Stimulated activated CD4-positive, alpha-beta T cell treated with anti-CD3 and anti-CD28 coated beads, Interleukin-1b, Interleukin-23, amount 100 ng/mL, for 48 hours (primary cell): ENCODE results near the gene CHAT.
A peak's percentile ranks its signal among the peaks of the same experiment; 100 is the strongest.

Source experiments
- DNase-seq: peaks from one replicate; pipeline ENCODE4 v3.0.0-alpha.2; 2020

The CHAT gene

DNA sequence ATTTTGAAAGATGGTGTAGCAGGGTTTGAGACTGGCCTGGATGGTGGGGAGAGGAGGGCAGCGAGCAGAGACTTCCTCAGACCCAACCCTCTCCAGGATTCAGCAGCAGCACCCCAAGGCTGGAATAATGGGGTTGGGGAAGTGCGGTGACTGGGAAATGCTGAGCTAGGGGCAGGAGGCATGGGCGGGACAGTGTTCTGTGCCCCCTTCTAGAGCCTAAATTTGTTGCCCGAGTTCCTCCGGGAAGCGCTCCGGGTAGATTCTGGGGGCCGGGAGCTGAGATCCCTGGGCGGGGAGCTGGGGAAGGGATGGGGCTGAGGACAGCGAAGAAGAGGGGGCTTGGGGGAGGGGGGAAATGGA lies at the start of gene CHAT:
Gene CHAT (plus strand): TSS at position 156 of the 360 bp plus-strand sequence. CDS start 153 bp downstream, at position 309.
- DNase-seq = no peak

DNA sequence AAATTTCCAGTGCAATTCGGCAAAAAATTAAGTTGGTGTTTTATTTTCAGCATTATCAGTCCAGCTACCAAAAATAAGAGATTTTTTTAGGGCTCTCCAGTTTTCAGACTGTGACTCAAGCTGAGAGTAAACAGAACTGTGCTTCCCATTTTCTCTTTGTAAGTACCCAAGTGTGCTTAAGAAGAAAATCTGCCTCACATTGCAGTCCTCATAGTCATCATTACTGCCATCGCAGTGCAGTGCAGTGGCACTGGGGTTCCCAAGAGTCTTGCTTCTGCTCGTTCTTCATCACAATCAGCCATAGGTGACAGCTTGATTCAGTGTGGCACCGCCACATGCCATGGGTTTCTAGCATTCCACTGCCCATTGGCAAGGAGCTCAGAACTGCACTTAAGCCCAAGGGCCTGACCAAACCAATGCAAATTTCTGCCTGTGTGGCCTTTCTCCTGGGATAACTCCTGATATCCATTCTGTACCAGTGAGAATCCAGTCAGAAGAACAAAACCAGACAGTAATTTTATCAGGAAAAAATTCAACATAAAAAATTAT lies 49.3 kb upstream of the CHAT start:
- DNase-seq = no peak

DNA sequence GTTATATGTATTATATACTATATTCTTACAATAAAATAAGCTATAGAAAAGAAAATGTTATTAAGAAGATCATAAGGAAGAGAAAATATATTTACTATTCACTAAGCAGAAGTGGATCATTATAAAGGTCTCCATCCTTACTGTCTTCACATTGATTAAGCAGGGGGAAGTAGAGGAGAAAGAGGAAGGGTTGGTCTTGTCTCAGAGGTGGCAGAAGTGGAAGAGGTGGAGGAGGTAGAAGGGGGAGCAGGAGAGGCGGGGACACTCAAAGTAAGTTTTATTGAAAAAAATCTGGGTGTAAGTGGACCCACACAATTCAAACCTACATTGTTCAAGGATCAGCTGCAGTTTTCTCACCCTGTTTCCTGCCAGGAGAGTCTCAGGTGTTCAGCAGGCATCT lies 46.0 kb upstream of the CHAT start:
- DNase-seq = no peak

DNA sequence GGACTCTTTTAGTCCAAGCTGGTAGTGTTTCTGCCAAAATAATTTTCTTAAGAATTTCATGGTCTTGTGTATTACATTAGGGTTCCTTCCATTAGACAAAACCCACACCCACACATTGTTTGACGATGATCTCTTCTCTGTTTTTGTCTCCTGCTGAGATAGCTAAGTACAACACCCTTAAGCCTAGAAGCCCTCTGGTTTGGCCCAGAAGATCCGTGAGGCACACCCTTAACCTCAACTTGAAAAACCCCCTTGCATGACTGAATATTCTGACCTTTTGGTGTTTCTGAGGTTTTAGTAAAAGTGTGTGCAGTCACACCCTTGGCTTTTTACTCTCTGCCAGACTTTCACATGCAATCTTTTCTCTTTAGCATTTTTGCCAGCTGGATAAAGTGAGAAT lies 45.6 kb upstream of the CHAT start:
- DNase-seq = no peak

DNA sequence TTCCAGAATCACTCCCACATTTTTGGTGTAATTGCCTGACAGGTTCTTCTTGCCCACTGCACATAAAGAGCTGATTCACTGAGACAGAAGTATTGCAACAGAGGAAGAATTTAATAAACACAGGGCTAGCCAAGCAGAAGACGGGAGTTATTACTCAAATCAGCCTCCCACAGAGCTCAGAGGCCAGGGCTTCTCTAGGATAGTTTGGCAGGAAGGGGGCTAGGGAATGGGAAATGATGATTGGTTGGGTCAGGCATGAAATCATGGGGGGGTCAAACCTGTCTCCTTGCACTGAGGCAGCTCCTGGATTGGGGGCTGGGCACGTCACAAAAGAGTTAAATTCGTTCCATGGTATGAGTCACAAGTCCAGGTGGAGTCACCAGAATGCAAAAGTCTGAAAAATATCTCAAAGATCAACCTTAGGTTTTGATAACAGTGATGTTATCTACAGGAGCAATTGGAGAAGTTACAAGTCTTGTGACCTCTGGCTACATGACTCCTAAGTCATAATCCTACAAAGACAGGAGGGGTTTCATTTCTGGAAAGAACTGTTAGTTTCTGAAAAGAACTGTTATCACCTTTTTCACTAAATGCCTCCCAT lies 44.7 kb upstream of the CHAT start:
- DNase-seq = no peak

DNA sequence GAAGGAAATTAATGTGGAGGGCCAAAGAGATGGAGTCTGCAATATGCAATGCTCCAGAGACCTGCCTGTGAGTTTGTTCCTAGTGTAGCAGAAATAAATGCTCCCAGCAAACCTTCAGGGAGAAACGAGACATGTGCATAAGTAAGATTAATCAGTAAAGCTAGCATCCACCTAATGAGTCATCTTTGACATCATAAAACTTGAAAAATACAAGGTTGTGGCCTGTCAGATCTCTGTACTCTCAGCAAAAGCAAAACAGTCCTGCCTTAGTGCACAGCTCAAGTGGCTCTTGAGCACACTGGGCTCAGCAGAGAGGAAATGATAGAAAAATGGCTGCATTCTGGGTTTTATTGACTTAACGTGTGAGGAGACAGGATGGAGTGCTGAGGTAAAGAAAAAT lies 42.4 kb upstream of the CHAT start:
- no peak for DNase-seq

DNA sequence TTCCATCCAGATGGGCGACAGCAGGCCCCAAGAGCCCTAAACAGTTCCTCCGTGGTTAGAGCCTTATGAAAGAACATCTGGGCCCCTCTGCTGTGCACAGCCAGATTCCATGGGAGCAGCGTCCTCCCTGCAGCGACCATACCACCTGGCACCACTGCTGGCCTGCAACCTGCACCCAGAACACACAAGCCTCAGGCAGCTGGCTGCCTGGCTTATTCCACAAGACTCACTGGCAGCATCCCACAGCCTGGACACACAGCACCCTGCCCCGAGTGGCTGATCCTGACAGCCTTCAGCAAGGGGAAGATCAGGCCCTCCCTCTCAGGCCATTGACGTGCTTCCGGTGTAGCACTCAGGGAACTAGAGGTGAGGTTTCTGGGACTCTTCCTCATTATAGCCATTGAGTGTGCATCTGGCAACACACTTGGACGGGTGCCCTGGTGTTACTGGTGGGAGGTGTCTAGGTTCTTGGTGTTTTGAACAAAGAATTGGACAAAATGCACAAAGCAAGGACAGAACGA lies 41.2 kb upstream of the CHAT start:
- no peak for DNase-seq

DNA sequence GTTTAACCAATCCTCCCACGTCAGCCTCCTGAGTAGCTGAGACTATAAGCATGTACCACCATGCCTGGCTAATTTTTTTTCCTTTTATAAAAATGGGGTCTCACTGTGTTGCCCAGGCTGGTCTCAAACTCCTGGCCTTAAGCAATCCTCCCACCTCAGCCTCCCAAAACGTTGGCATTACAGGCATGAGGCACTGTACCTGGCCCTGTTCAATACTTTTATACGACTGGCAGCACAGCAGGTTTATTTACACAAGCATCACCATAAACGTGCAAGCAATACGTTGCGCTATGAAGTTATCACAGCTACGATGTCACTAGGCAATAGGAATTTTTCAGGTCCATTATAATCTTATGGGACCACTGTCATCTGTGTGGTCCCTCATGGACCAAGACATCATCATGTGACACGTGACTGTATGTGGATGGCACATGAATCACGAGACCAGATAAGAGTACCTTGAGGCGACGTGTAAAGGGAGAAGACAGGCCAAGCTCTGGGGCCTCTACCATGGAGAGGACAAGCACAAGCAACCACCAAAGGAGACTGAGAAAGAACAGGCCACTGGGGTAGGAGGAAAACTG lies 38.3 kb upstream of the CHAT start:
- no peak for DNase-seq

DNA sequence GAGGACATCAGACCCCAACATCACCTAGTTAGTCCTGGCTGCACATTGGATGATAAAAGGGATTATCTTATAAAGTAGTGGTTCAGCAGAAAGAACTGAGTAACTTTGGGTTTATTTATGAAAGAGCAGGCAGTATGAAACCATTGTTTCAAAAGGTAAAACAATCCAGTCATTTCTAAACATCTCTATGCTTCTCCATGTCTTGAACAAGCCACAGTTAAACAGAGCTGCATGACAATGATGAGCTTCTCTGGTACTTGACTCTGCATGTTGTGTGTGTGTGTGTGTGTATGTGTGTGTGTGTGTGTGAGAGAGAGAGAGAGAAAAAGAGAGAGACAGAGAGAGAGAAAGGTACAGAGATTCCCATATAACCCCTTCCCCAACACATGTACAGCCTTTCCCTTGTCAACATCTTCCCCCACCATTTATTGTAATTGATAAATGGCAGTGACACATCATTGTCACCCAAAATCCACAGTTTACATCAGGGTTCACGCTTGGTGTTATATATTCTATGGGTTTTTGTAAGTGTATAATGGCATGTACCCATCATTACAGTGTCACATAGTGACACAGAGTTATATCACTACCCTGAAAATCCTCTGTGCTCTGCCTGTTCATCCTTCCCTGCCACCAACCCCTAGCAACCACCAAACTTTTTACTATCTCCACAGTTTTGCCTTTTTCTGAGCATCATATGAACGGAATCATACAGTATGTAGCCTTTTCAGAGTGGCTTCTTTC lies 36.5 kb upstream of the CHAT start:
- DNase-seq = no peak

DNA sequence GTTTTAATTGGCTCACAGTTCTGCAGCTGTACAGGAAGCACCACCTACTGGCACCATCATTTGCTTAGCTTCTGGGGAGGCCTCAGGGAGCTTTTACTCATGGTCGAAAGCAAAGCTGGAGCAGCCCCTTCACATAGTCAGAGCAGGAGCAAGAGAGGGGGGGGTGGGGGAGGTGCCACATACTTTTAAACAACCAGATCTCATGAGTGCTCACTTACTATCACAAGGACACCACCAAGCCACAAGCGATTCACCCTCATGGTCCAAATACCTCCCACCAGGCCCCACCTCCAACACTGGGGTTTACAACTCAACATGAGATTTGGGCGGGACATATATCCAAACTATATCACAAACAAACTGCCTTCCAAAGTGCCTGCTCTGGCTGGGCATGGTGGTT lies 35.4 kb upstream of the CHAT start:
- no peak for DNase-seq

DNA sequence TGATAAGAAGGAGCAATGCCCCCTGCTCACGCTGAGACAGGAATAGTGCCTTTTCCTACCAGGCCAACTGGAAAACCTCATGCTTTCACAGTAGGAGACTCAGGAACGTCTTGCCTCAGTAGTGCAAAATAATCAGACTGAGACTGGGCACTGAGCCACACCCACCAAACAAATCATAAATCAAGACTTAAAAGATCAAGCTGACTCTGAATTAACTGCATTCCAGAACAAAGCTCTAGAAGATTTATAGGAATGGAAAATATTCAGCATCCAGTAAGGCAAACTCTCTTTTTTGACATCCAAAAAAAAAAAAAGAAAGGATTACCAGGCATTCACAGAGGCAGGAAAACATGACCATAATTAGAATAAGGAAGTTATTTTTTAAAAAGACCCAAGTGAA lies 34.2 kb upstream of the CHAT start:
- no peak for DNase-seq

DNA sequence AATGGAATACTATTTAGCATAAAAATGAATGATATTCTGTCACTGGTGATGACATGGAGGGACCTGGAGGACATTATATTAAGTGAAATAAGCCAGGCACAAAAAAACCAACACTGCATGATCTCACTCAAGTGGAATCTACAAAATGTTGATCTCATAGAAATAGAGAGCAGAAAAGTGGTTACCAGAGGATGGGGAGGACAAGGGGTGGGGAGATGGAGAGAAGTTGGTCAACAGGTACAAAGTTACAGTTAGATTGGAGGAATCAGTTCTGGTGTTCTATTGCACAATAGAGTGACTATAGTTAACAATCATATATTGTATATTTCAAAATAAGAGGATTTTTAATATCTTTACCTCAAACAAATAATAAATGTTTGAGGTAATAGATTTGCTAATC lies 28.4 kb upstream of the CHAT start:
- no peak for DNase-seq

DNA sequence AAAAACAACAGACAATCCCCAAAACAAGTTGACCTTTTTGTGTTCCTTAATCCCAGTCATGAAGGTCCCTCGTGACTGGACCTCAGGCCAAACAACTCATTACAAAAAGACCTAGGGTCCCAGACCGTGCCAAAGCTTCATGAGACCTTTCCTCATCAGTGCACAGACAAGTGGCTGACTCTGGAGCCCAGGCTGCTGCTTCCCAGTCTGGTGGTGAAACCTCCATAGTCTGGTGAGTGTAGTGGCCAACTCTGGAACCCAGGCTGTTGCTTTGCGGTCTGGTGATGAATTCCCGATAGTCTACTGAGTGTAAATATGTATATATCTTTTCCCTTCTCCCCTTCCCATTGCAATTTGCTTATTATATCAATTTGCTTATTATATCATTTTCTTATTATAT lies 25.9 kb upstream of the CHAT start:
- no peak for DNase-seq

DNA sequence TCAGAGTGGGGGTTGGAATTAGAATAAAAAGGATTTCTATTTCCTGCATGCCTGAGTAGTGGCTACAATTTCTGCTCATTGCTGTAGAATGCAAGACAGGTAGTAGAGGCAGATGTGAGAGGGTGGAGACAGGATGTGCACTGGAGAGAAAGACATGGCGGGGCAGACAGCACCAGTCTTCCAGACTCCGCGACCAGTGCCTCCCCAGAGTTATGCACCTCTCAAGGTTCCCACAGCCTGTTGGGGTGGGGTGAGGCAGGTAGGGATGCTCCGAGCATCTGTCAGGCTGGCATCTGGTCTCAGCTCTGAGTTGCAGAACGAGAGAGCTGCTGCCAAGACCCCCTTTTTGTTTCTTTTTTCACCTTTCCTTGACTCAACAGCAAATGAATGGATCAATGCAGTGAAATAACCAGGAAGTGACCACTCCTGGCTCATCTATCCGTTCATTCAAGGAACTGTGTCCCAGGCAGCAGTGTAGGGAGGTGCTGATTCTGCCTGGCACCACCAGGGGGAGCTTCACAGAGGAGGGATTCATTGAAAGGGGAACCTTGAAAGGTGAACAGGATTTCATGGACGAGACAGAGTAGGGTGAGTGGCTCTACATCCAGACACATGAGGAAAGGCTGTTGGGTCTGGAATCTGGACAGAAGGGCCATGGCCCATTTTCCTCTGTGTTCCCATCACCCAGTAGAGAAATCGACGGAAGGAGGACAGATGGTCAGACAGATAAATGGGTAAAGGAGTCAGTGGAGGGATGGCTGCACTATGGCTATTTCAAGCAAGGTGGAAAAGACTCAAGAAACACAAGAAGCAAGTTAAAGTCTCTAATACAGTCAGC lies 20.9 kb upstream of the CHAT start:
- DNase-seq = peak; percentile 52

DNA sequence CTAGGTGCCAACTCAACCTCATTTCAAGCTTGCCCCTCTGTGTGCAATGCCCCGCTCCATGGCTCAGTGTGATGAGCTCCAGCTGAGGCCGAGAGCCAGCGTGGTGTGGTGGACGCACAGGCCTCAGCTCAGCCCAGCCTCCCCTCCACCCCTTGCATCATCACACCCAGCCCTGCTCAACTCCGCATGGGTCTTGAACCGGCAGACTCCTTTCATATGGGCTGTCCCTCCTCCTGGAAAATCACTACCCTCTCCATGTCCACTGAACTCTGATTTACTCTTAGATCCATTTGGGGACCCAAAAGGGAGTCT lies 20.3 kb upstream of the CHAT start:
- no peak for DNase-seq

DNA sequence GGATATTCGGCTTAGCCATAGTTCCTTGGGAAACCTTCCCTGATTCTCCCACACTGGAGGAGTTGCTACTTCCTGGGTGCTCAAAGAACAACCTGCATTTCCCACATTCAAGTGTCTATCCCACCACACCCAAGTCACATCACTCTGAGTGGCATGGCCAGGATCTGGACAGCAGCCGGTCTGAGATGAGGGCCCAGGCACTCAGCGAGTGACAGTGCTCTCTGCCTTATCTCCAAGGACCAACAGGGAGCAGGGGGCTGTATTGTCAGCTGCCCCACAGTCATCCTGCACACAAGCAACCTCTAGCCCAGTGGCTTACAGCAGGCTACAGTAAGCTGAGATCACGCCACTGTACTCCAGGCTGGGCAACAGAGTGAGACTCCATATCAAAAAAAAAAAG lies 19.8 kb upstream of the CHAT start:
- no peak for DNase-seq

DNA sequence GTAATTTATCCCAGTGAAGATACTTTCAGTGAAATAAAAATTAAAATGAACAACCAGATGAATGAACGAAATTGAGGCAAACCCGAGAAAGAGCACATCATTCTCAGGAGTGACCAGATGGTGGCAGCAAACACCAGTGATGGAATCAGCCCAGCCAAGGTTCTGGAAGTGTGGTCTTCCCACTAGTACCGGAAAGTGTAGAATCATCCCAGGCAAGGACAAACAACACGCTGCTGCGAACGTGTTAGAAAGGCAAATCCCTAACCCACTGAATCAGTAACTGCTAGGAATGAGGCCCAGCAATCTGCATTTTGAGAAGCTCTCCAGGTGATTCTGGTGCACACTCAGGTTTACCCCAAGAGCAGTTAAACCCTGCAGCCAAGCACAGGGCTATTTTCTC lies 19.2 kb upstream of the CHAT start:
- no peak for DNase-seq

DNA sequence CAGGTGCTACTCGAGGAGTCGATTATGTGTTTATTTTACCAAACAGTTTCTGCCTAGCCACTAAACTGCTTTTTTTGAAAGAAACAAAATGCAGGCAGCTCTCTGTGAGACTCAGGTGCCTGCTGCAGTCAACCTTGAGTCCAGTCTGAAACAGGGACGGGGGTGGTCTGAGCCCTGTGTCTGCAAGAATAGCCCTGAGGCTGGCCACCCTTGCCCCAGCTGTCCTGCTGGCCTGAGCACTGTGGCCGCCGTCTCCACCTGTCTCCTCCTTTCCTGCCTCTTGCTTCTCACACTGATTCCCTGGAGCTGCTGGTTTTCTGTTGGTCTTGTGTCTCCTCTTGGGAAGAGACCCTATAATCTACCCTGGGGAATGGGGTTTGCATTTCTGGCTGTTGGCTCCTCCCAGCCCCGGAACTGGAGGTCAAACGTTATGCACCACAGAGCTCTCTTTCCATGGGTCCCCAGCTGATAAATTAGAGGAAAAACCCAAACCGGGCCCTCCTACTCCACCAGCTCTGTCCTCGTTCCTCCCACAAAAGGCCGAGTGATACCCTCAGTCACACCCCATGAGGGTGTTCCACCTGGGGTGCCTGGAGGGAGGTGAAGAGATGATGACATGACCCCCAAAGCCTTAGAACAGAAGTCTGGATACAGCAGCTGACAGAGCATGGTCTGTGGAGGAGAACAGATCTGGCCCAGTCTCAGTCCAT lies 18.7 kb upstream of the CHAT start:
- DNase-seq = no peak

DNA sequence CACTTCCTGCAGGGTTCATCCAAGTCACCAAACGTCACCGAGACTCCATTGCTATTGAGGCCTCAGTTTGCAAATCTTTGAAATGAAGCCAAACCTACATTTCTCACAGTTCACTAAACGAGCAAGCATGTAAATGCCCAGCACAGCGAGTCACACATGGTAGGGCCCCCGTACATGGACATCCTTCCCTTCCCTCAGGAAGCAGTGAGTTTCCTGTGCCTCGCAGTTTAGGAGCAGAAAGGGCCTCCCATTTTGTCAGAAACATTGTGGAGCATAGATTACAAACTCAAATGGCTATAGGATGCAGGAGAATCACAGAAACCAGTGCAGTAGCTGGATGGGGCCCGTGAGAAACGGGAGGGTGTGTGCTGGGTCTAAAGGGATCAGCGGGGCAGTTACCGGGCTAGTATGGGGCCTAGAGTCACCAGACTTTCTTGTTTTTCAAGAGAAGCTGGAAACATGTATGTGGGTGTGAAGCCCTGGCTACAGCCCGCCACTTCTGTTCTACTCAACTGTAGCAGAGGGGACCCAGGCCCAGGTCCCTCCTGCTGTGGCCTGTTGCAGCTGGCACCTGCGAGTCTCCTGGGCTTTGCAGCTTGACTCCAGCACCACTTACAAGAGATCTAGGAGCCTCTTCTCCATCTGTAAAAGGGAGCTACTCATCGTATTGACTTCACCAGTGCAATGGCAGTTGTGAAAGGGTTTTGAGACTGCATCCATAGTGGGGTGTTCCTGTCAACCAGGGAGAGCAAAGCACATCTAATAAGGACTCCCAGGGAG lies 17.9 kb upstream of the CHAT start:
- DNase-seq = no peak

DNA sequence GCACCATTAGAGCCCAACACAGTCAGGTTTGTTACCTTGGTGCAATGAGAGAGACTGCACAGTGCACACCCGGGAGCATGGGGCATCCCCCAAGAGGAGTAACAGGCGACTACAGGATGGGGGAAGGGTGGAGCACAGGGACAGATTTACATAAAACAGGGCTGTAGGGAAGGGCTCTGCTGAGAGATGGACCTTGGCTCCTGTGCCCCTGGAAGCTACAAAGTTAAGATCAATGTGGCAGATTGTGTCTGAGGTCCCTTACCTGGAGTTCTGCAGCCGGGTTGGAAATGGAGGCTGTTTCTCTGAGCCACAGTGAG lies 17.4 kb upstream of the CHAT start:
- no peak for DNase-seq

DNA sequence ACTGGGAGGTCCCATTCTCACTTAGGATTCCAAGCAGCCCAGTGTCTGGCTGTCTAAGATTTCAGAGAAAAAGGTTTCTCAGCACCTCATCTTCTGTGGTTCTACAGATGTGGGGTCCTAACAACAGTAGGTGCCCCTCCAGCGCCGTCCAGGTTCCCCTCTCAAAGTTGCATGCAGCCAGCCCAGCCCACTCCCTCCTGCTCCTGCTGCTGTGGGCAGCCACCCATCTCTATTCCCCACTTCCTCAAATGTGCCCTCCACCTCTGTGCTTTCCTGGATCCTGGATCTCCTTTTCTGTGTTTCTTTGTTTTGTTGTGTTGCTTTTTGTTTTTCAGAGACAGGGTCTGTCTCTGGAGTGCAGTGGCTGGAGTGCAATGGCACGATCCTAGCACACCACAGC lies 17.0 kb upstream of the CHAT start:
- no peak for DNase-seq
